ELF-1 (cell line): ENCODE results near the gene SHANK2.
A peak's percentile ranks its signal among the peaks of the same experiment; 100 is the strongest.

Source experiments
- DNase-seq: peaks from one replicate; pipeline ENCODE4 v3.0.0-alpha.2; 2016; ENCODE audit warnings: low read depth, low spot score

Gene SHANK2

GRCh38 chr11:71222318-71223080 lies 29.9 kb downstream of the SHANK2 start:
- DNase-seq, result no peak

GRCh38 chr11:71221821-71222220 lies 30.6 kb downstream of the SHANK2 start:
- DNase-seq, result no peak

- DNase-seq, result no peak
Observed at GRCh38 chr11:71221201-71221600, 31.2 kb downstream of the SHANK2 start.

GRCh38 chr11:71218789-71219499 lies 33.4 kb downstream of the SHANK2 start:
- DNase-seq, result no peak

- DNase-seq, result no peak
Observed at GRCh38 chr11:71215425-71215965, 36.9 kb downstream of the SHANK2 start.

GRCh38 chr11:71214553-71215424 lies 37.6 kb downstream of the SHANK2 start:
- DNase-seq, result no peak

- DNase-seq, result no peak
Observed at GRCh38 chr11:71213696-71214552, 38.5 kb downstream of the SHANK2 start.

GRCh38 chr11:71212871-71213559 lies 39.4 kb downstream of the SHANK2 start:
- no peak for DNase-seq

GRCh38 chr11:71211631-71212030 lies 40.7 kb downstream of the SHANK2 start:
- no peak for DNase-seq

- DNase-seq, result no peak
Observed at GRCh38 chr11:71210861-71211260, 41.5 kb downstream of the SHANK2 start.

- no peak for DNase-seq
Observed at GRCh38 chr11:71209656-71210055, 42.7 kb downstream of the SHANK2 start.

GRCh38 chr11:71209181-71209580 lies 43.2 kb downstream of the SHANK2 start:
- DNase-seq, result no peak

GRCh38 chr11:71208011-71208774 lies 44.2 kb downstream of the SHANK2 start:
- no peak for DNase-seq

GRCh38 chr11:71207563-71207962 lies 44.8 kb downstream of the SHANK2 start:
- no peak for DNase-seq

- DNase-seq, result peak; percentile 52
Observed at GRCh38 chr11:71206186-71206585, 46.2 kb downstream of the SHANK2 start.

- DNase-seq, result no peak
Observed at GRCh38 chr11:71204748-71205664, 47.4 kb downstream of the SHANK2 start.

GRCh38 chr11:71204294-71204693 lies 48.1 kb downstream of the SHANK2 start:
- no peak for DNase-seq

- no peak for DNase-seq
Observed at GRCh38 chr11:71203681-71204080, 48.7 kb downstream of the SHANK2 start.
